ENCODE data around the gene RUFY3. TPM values are rescaled to one million over a fixed set of nuclear protein-coding genes. Genes with fewer than 3 reads are reported as not detected.
"Not testable (repeated sequence)": the region's sequence is repeated elsewhere in the genome, so short reads cannot be mapped to it uniquely, and the experiment has no call there.

The RUFY3 gene
- total RNA-seq, 1 experiment from 2014 or later: 29.6 TPM

DNA sequence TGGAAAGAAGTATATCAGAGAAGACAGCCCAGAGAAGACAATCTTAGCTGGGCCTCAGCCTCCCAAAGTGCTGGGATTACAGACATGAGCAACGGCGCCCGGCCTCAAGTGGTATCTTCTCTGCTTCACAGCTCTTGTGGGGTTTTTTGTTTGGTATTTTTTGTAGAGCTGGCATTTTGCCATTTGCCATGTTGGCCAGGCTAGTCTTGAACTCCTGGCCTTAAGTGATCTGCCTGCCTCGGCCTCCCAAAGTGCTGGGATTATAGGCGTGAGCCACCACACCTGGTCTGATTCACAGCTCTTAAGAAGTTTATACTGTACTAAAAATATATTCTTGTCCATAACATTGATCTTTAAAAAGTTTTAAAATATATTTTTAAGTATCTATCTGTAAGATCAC, 21.1 kb upstream of the RUFY3 start:
- in situ Hi-C loops (cut with HindIII; ENCODE audit: low pct_unique_long_range_greater_than_20kb, low sequenced_read_pairs): no loop called here
- no peaks in the 10 kb centered on the region for H3K36me3 ChIP-seq (ENCODE audit: control insufficient read depth, insufficient read depth, low read length)
- ChIA-PET POLR2A (no interaction called here), CTCF (interaction anchor here (0.7 kb wide), 1 partner anchor 98 kb away, joined by 3 read pairs; no protein-coding TSS in a partner anchor)
- H3K27ac ChIP-seq (ENCODE audit: low read length): no peak overlapping the region
- no peak for ATAC-seq
- no peaks in the 10 kb centered on the region for H3K27me3 ChIP-seq (ENCODE audit: control insufficient read depth, insufficient read depth, low read length)
- no TSS peak for BruUV-seq (replicated peaks)
- no peak for DNase-seq (ENCODE audit: low read depth, low spot score)
- intact Hi-C loops (cut with micrococcal nuclease; ENCODE audit: unreplicated experiment): no loop called here
- H3K4me3 ChIP-seq (ENCODE audit: low read depth in 2 of 2, low read length in 2 of 2): no peak overlapping the region
- no peaks in the 10 kb centered on the region for H3K9me3 ChIP-seq (ENCODE audit: control insufficient read depth, insufficient read depth, low read depth, low read length)
- no peaks in the 10 kb centered on the region; the same call in none of the 2 replicates for H3K4me1 ChIP-seq (ENCODE audit: control insufficient read depth, insufficient read depth, low read length)
- no peak for TF ChIP-seq POLR2AphosphoS5 (IDR thresholded peaks at IDR 0.05; ENCODE audit: low read depth, low read length)

- Histone ChIP-seq H3K4me3 (ENCODE audit: low read depth in 2 of 2, low read length in 2 of 2) (no peak overlapping the region), H3K4me1 (ENCODE audit: control insufficient read depth, insufficient read depth, low read length) (peaks cover under 1% of the 10 kb centered on the region), H3K27me3 (ENCODE audit: control insufficient read depth, insufficient read depth, low read length) (no peaks in the 10 kb centered on the region), H3K36me3 (ENCODE audit: control insufficient read depth, insufficient read depth, low read length) (no peaks in the 10 kb centered on the region), H3K27ac (ENCODE audit: low read length) (no peak overlapping the region), H3K9me3 (ENCODE audit: control insufficient read depth, insufficient read depth, low read depth, low read length) (no peaks in the 10 kb centered on the region)
- CTCF ChIA-PET: interaction anchor here (0.7 kb wide), 1 partner anchor 98 kb away, joined by 3 read pairs; no protein-coding TSS in a partner anchor
- BruUV-seq (replicated peaks): no TSS peak
- no peak for DNase-seq (ENCODE audit: low read depth, low spot score)
- intact Hi-C loops (cut with micrococcal nuclease; ENCODE audit: unreplicated experiment) (no loop called here), in situ Hi-C loops (cut with HindIII; ENCODE audit: low pct_unique_long_range_greater_than_20kb, low sequenced_read_pairs) (no loop called here)
- TF ChIP-seq SIN3A (IDR thresholded peaks at IDR 0.05; ENCODE audit: borderline replicate concordance, insufficient read depth, low read depth, low read length): no peak
- no peak for TF ChIP-seq TCF7L2 (IDR thresholded peaks at IDR 0.05; ENCODE audit: low read depth, low read length)
- no peak for TF ChIP-seq POLR2AphosphoS5 (IDR thresholded peaks at IDR 0.05; ENCODE audit: low read depth, low read length)
- TF ChIP-seq, protein P1, sequence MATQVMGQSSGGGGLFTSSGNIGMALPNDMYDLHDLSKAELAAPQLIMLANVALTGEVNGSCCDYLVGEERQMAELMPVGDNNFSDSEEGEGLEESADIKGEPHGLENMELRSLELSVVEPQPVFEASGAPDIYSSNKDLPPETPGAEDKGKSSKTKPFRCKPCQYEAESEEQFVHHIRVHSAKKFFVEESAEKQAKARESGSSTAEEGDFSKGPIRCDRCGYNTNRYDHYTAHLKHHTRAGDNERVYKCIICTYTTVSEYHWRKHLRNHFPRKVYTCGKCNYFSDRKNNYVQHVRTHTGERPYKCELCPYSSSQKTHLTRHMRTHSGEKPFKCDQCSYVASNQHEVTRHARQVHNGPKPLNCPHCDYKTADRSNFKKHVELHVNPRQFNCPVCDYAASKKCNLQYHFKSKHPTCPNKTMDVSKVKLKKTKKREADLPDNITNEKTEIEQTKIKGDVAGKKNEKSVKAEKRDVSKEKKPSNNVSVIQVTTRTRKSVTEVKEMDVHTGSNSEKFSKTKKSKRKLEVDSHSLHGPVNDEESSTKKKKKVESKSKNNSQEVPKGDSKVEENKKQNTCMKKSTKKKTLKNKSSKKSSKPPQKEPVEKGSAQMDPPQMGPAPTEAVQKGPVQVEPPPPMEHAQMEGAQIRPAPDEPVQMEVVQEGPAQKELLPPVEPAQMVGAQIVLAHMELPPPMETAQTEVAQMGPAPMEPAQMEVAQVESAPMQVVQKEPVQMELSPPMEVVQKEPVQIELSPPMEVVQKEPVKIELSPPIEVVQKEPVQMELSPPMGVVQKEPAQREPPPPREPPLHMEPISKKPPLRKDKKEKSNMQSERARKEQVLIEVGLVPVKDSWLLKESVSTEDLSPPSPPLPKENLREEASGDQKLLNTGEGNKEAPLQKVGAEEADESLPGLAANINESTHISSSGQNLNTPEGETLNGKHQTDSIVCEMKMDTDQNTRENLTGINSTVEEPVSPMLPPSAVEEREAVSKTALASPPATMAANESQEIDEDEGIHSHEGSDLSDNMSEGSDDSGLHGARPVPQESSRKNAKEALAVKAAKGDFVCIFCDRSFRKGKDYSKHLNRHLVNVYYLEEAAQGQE (IDR thresholded peaks at IDR 0.05; ENCODE audit: insufficient read depth in 1 of 2, low read depth in 2 of 2, low read length in 1 of 2): no peak
- ATAC-seq: no peak
- POLR2A ChIA-PET: no interaction called here
Observed at GRCh38 chr4:70701271-70701670, 20.5 kb upstream of the RUFY3 start.

GRCh38 chr4:70702592-70702991, 19.2 kb upstream of the RUFY3 start:
- H3K4me1 ChIP-seq (ENCODE audit: control insufficient read depth, insufficient read depth, low read length): peaks cover 11% of the 10 kb centered on the region
- H3K4me3 ChIP-seq (ENCODE audit: low read depth in 2 of 2, low read length in 2 of 2); H3K27me3 ChIP-seq (ENCODE audit: control insufficient read depth, insufficient read depth, low read length); H3K36me3 ChIP-seq (ENCODE audit: control insufficient read depth, insufficient read depth, low read length); DNase-seq (ENCODE audit: low read depth, low spot score); ATAC-seq; intact Hi-C loops (cut with micrococcal nuclease; ENCODE audit: unreplicated experiment); CTCF ChIA-PET; POLR2A ChIA-PET; H3K9me3 ChIP-seq (ENCODE audit: control insufficient read depth, insufficient read depth, low read depth, low read length); BruUV-seq (replicated peaks); in situ Hi-C loops (cut with HindIII; ENCODE audit: low pct_unique_long_range_greater_than_20kb, low sequenced_read_pairs); H3K27ac ChIP-seq (ENCODE audit: low read length): not testable (repeated sequence)

All from Panc1 (cell line).